Liver (tissue), 9 donors: Measurements from ENCODE around the gene ATP6V1D. TPM values are rescaled to one million over a fixed set of nuclear protein-coding genes. Genes with fewer than 3 reads are reported as not detected.
"Not testable (repeated sequence)": the region's sequence is repeated elsewhere in the genome, so short reads cannot be mapped to it uniquely, and the experiment has no call there.

Experiments
- DNase-seq: peaks from one replicate; pipeline ENCODE4 v3.0.0-alpha.2; 2017; ENCODE audit warnings: low spot score
- H3K27ac ChIP-seq, 2 donors: one replicate each; pipeline ENCODE4 v1.7.0; 2013; ENCODE audit warnings: inconsistent platforms in 2 of 2, low read length in 2 of 2, control low read depth in 1 of 2, low read depth in 1 of 2, mild to moderate bottlenecking in 1 of 2
- H3K27me3 ChIP-seq, 4 donors: one replicate each; pipeline versions ENCODE4 v1.6.1 to v1.7.0; 2013; ENCODE audit warnings: low read length in 3 of 4, inconsistent platforms in 1 of 4, mild to moderate bottlenecking in 1 of 4, moderate library complexity in 1 of 4; ENCODE audit not compliant: control insufficient read depth in 4 of 4, insufficient read depth in 4 of 4
- H3K36me3 ChIP-seq, 4 donors: one replicate each; pipeline versions ENCODE4 v1.6.1 to v1.7.0; 2013; ENCODE audit warnings: low read length in 3 of 4, mild to moderate bottlenecking in 3 of 4, low read depth in 1 of 4, moderate library complexity in 1 of 4; ENCODE audit not compliant: control insufficient read depth in 4 of 4, insufficient read depth in 3 of 4
- H3K4me1 ChIP-seq, 4 donors: one replicate each; pipeline versions ENCODE4 v1.6.1 to v1.7.0; 2013; ENCODE audit warnings: low read length in 3 of 4, mild to moderate bottlenecking in 3 of 4, moderate library complexity in 1 of 4; ENCODE audit not compliant: control insufficient read depth in 4 of 4, insufficient read depth in 4 of 4
- H3K4me3 ChIP-seq, 3 donors: one replicate each; pipeline versions ENCODE4 v1.6.1 to v1.7.0; 2013; ENCODE audit warnings: low read length in 3 of 3, control low read depth in 1 of 3, low read depth in 1 of 3, mild to moderate bottlenecking in 1 of 3
- H3K9ac ChIP-seq, 2 donors: one replicate each; pipeline ENCODE4 v1.7.0; 2013; ENCODE audit warnings: low read length in 2 of 2, mild to moderate bottlenecking in 2 of 2, moderate library complexity in 2 of 2, control low read depth in 1 of 2, low read depth in 1 of 2
- H3K9me3 ChIP-seq, 4 donors: one replicate each; pipeline versions ENCODE4 v1.6.1 to v1.7.0; 2013; ENCODE audit warnings: low read length in 3 of 4; ENCODE audit not compliant: control insufficient read depth in 4 of 4
- ATF3 ChIP-seq: IDR thresholded peaks from 2 replicates; pipeline ENCODE4 v1.6.1; 2016; ENCODE audit warnings: antibody characterized with exemption
- CTCF ChIP-seq: fragments of 150-350 bp; IDR thresholded peaks from 2 replicates; pipeline ENCODE4 v1.5.1; 2017; ENCODE audit warnings: improper control_type of control experiment, low read depth, low read length; ENCODE audit not compliant: missing input control
- EGR1 ChIP-seq, 2 donors: IDR thresholded peaks; 2 replicates each; pipeline ENCODE4 v1.6.1; 2016 to 2018; ENCODE audit warnings: antibody characterized with exemption in 2 of 2, low read depth in 2 of 2
- FOXA2 ChIP-seq: IDR thresholded peaks from 2 replicates; pipeline ENCODE4 v1.6.1; 2016; ENCODE audit warnings: antibody characterized with exemption
- GABPA ChIP-seq, 2 donors: IDR thresholded peaks in 1 of 2; conservative IDR thresholded peaks in 1 of 2; 2 replicates each; pipeline ENCODE4 v1.6.1; 2016; ENCODE audit warnings: antibody characterized with exemption in 2 of 2, mild to moderate bottlenecking in 1 of 2, moderate library complexity in 1 of 2
- HNF4A ChIP-seq, 2 donors: conservative IDR thresholded peaks; 2 replicates each; pipeline ENCODE4 v1.6.1; 2016; ENCODE audit warnings: antibody characterized with exemption in 2 of 2, mild to moderate bottlenecking in 2 of 2
- HNF4G ChIP-seq: IDR thresholded peaks from 2 replicates; pipeline ENCODE4 v1.6.1; 2016; ENCODE audit warnings: antibody characterized with exemption
- JUND ChIP-seq, 2 donors: IDR thresholded peaks; 2 replicates each; pipeline ENCODE4 v1.6.1; 2016; ENCODE audit warnings: antibody characterized with exemption in 2 of 2
- MAX ChIP-seq: IDR thresholded peaks from 2 replicates; pipeline ENCODE4 v1.6.1; 2016; ENCODE audit warnings: antibody characterized with exemption
- RAD21 ChIP-seq, 2 donors: IDR thresholded peaks; 2 replicates each; pipeline ENCODE4 v1.6.1; 2016; ENCODE audit warnings: antibody characterized with exemption in 2 of 2, mild to moderate bottlenecking in 2 of 2
- REST ChIP-seq: IDR thresholded peaks from 2 replicates; pipeline ENCODE4 v1.6.1; 2016; ENCODE audit warnings: antibody characterized with exemption, mild to moderate bottlenecking
- RXRA ChIP-seq, 2 donors: IDR thresholded peaks; 2 replicates each; pipeline ENCODE4 v1.6.1; 2017 to 2018; ENCODE audit warnings: antibody characterized with exemption in 2 of 2, mild to moderate bottlenecking in 1 of 2
- TAF1 ChIP-seq: conservative IDR thresholded peaks from 2 replicates; pipeline ENCODE4 v1.6.1; 2016; ENCODE audit warnings: antibody characterized with exemption, mild to moderate bottlenecking
- YY1 ChIP-seq: IDR thresholded peaks from 2 replicates; pipeline ENCODE4 v1.6.1; 2016; ENCODE audit warnings: antibody characterized with exemption, mild to moderate bottlenecking
- ZBTB33 ChIP-seq: IDR thresholded peaks from 2 replicates; pipeline ENCODE4 v1.6.1; 2016; ENCODE audit warnings: antibody characterized with exemption
- WGBS: extraction: QIAGEN DNeasy Blood & Tissue Kit; methylation state at CpG from one replicate; pipeline ENCODE4 v1.1.7; 2013; 5-methylcytosine and 5-hydroxymethylcytosine counted together
- polyA plus RNA-seq, 2 donors: library from polyadenylated mRNA; stranded (reverse) in 1 of 2; unstranded in 1 of 2; fragments of 200-250 nt in 1 of 2; fragments of >200 nt in 1 of 2; fragmentation: Nextera tagmentation in 1 of 2; extraction: Ambion mirVana in 1 of 2; gene quantifications; one replicate each; pipeline versions ENCODE4 v1.2.1 to v1.2.3, GENCODE V29; 2013 to 2015
- total RNA-seq, 2 donors: library from RNA; depleted of rRNA; stranded (reverse); fragments of >200 nt; gene quantifications; one replicate each; pipeline ENCODE4 v1.2.3, GENCODE V29; 2014
- donor health status: healthy.
- donor health status: healthy.
- donor health status: healthy.
- donor health status: healthy.
- donor health status: healthy.

ATP6V1D gene
- total and polyA plus RNA-seq, 4 donors = 22.6 to 53.2 (median 42.8) TPM

- Histone ChIP-seq H3K36me3 (peaks cover 7 to 37% (median 31%) of the 10 kb centered on the region in 4 donors), H3K4me3 (no peak overlapping the region), H3K27me3 (no peaks in the 10 kb centered on the region), H3K9me3 (no peaks in the 10 kb centered on the region), H3K27ac (no peak overlapping the region), H3K9ac (no peak overlapping the region), H3K4me1 (no peaks in the 10 kb centered on the region)
- no peak for DNase-seq
- TF ChIP-seq MAX (no peak), ZBTB33 (no peak), HNF4A (conservative IDR thresholded peaks at IDR 0.05) (no peak), GABPA (IDR thresholded peaks at IDR 0.05 in 1 of 2, conservative IDR thresholded peaks at IDR 0.05 in 1 of 2) (no peak), RAD21 (IDR thresholded peaks at IDR 0.05) (no peak), TAF1 (no peak), FOXA2 (no peak), HNF4G (no peak), JUND (IDR thresholded peaks at IDR 0.05) (no peak), YY1 (no peak), EGR1 (IDR thresholded peaks at IDR 0.05; ENCODE audit: low read depth in 2 of 2) (no peak), REST (no peak), ATF3 (no peak), RXRA (IDR thresholded peaks at IDR 0.05) (no peak), CTCF (no peak)
- WGBS = 91% methylated on average over 4 of the region's 4 CpGs
These were observed 15.9 kb downstream of the ATP6V1D start for GRCh38 chr14:67343601-67344230.

GRCh38 chr14:67341231-67341630 lies 18.4 kb downstream of the ATP6V1D start:
- not testable (repeated sequence) for H3K9ac ChIP-seq, H3K4me1 ChIP-seq, DNase-seq, H3K9me3 ChIP-seq, H3K27me3 ChIP-seq, H3K4me3 ChIP-seq, H3K27ac ChIP-seq
- 97% methylated on average over 31 of the region's 31 CpGs for WGBS
- H3K36me3 ChIP-seq = peaks cover 7 to 51% (median 39%) of the 10 kb centered on the region in 4 donors
